ENCODE data around the gene PTPRE.

Gene PTPRE, protein sequence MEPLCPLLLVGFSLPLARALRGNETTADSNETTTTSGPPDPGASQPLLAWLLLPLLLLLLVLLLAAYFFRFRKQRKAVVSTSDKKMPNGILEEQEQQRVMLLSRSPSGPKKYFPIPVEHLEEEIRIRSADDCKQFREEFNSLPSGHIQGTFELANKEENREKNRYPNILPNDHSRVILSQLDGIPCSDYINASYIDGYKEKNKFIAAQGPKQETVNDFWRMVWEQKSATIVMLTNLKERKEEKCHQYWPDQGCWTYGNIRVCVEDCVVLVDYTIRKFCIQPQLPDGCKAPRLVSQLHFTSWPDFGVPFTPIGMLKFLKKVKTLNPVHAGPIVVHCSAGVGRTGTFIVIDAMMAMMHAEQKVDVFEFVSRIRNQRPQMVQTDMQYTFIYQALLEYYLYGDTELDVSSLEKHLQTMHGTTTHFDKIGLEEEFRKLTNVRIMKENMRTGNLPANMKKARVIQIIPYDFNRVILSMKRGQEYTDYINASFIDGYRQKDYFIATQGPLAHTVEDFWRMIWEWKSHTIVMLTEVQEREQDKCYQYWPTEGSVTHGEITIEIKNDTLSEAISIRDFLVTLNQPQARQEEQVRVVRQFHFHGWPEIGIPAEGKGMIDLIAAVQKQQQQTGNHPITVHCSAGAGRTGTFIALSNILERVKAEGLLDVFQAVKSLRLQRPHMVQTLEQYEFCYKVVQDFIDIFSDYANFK

DNA sequence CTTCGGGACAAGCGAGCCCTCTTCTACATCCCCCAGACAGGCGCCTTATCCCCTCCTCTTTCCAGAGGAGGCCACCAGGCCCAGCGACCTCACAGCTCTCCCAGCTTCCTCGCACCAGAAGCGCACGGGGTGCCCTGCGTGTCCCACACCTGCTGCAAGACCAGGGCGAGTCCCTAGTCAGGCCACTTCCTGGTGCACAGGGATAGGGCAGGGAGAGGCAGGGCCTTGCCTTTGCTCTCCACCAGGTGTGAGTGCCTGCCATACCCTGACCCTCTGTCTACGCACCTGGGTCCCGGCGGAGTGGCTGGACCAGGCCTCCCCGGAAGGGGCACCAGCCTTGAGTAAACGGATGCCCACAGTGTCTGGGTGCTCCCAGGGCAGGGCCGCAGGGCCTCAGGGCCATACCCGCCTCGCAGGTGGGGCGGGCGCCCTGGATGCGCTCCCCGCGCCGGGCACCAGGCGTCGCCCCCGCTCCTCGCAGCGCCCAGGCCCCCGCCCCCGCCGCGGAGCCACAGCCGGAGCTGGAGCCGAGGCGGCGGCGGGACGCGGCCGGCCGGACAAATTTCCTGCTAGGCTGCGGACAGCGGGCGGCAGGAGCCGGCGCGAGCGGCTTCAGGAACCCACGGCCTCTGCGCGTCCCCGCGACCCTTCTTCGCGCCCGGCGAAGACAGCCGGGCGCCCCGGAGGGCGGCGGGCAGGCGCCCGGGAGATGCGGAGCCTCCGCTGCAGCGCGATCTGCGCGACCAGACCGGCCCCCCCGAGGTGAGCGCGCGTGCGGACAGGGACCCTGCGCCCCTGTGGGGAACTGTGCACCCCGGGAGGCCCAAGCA is at the start of gene PTPRE:
TSS of gene PTPRE (plus strand) at position 556 of the 830 bp plus-strand sequence. CDS start 133,779 bp downstream, outside the sequence.
- DNase-seq: peak; percentile 86

DNA sequence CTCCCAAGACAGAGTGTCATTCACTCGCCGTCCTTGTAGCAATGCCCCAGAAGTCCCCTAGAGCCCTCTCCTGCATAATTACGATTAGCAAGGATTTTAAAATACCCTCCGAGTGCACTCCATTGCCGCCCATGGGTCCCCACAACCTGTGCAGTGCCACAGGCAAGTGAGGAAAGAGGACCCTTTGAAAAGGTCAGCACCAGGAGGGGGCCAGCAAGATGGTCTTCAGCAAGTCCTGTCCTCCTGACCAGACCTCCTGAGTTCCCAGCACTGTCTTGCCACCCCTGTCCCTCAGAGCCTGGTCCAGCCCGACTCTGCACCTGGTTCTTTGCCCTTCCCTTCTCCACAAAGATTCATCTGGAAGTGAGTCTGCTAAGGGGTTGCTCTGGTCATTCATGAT is 46.3 kb upstream of the PTPRE start:
- no peak for DNase-seq

DNA sequence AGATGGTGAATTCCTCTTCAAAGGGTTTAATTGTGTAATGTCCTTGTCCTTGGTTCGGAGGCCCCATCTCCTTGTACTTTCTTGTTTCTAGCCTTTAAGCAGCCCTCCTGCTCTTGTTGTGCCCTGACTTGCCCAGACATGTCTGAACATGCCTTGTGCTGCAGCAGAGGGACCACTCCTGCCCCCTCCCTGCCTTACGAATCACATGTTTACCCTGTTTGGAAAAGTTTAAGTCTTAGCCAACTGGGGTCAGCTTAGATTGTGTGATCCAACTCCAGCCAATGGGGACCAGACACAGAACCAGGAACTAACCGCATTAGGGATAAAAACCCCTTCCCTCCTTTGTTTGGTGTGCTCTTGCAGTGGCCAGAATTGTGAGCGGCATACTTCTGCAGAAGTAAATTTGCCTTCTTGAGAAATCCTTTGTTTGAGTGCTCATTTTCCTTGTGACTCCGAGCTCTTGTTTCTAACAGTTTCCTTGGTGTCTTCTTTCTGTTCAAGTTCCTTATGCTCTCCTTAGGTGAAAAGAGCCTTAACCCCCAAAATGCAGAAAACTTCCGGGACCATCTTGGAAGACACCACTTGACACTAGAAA is 43.6 kb upstream of the PTPRE start:
- DNase-seq: no peak

DNA sequence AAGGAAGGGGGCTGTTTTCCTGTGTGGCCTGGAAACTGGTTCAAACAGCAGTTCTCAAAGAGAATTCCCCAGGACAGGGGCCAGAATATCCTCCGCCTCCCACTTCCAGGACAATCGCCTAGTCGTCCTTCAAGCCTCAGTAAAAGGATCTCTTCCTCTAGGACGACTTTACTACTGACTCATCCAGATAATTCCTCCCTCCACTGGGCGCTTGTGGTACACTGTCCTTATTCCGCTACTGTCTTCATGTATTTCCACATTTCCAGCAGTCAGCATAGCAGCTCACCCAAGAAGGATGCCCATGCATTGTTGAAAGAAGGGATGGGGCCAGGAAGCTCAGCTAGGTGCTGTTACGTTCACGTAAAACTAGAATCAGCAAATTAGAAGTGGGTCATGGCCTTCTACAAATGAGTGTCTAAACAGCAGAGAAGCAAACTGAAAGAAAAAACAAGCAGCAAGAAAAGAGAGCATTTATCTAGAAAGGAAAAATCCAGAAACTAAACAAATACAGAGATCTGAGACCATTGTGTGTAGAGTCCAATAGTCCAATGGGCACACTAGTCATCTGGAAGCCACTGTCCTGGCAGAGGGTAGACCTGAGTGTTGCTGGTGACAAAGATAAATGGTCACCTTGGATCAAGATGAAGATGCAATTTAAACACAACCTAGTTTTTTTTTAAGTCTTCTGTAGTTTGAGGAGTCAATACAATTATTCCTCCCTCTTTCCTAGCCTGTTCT is 40.5 kb upstream of the PTPRE start:
- no peak for DNase-seq

DNA sequence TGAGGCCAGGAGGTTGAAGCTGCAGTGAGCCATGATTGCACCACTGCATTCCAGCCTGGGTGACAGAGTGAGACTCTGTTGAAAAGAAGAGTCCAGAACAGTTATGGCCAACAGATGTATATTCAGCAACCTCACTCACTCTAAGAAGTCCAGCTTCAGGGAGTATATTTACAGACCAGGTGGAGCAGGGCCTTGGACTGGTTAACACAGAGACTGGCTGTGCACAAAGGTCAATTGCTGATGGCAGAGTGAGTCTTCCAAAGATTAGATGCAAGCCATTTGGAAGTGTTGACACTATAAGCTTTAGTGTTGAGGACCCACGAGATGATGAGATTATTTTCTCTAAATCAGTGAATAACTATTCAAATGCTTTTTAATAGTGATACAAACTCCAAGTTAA is 39.1 kb upstream of the PTPRE start:
- no peak for DNase-seq

DNA sequence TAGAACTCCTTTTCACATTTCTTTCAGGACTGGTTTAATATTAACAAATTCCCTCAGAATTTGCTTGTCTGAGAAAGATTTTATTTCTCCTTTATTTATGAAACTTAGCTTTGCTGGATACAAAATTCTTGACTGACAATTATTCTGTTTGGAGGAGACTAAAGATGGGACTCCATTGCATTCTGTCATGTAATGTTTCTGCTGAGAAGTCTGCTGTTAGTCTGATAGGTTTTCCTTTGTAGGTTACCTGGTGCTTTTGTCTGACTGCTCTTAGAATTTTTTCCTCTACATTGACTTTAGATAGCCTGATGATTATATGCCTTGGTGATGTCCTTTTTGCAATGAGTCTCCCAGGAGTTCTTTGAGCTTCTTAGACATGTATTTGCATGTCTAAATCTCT is 37.6 kb upstream of the PTPRE start:
- DNase-seq: no peak

DNA sequence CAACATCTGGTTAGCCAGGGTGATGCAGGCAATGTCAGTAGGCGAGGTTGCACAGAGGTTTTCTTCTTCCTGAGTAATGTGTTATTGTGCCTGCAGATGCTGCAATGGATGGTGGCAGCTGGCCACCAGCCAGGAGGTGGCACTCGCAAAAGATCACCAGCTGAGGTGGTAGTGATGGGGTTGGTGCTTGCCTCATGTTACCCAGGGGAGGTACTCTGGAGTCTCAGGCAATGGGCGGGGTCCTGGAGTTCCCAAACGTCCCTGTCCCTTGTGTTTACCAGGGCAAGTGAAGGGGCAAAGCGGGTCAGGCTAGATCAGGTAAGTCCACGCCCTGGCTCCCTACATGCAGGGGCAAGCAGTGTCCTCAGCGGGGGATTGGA is 35.3 kb upstream of the PTPRE start:
- DNase-seq: no peak

DNA sequence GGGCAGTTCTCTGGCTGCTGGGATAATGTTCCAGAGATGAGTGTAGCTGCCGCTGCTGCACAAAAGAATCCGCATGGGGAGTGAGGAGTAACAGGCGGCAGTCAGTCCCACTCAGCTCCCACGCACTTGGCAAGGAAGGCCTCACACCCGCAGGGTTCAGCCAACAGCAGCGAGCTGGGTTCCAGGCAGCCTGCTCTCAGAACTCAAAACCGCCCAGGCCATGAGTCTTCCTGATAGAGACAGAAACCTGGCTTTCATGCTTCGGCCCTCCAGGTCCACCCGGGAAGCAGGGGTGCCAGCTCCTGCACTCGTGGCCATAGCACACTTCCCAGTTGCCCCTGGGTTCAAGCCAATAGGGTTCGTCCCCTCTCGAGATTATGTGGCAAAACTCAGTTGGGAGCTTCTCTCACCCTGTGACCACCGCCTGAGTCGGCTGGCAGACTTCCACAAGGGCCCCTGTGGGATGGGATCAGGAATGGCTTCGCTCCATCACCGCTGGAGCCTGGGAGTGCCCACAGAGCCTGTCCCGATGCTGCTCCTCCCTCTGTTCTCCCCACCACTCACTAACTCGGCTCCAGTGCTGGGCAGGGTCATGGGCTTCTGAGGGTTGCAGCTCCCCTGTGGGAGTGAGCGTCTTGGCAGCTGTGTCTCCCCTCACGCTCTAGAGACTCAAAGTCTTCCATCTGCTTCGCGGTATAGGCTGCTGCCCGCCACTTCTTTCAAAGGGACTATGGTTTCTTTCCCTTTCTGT is 34.7 kb upstream of the PTPRE start:
- no peak for DNase-seq

DNA sequence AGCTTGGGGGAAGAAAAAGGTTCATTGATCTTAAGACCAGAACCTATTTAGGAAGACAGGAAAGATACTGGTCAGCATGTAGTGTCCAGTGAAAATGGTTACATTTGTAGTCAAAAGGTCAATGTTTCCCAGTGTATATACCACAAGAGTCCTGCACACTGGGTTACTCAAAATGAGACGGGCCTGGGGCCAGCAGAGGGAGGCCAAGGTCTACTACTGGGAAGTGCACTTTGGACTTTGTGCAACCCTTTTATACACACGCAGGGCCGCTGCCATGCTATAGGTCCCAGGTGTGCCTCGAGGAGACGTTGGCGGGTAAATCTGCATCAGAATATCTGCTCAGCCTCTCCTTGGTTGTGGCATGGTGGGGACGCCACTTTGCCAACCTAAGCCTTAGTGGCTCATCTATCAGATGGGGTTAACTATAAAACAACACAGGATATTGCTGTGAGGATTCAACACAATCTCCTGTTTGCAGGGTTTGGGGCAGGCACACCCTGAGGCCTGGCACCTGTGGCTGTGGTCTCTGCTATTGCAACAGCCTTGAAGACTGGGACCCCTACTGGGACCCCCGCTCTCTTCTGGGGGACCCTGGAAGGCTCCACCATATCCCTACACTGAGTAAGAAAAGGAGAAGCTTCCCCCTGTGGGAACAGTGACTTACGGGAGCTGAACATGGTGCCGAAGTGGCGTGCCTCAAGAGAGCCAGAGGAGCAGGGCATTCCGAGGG is 33.9 kb upstream of the PTPRE start:
- peak; percentile 23 for DNase-seq

DNA sequence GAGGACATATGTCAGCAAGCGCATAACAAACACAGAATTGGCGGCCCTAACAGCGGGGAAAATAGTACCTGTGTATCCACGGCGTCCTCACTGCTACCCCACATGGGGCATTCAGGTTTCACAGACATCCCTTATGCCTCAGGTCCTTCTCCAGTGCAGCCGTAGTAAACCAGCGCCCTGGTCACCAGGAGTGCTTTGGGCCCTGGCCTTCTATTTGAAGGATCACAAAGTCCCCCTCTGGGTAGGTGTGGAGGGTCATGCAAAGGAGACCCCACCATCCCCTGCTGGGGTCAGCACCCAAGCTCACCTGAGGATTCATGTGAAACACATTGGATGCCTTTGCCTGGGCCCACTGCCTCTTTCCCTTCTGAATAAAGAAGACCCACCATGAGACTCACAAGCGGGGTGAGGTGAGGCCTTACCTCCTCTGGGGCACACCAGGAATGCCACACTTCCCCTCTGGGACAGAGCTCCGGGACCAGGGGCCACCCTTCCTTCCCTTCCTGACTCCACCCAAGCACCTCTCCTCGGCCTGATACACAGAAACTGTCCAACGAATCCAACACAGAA is 32.9 kb upstream of the PTPRE start:
- no peak for DNase-seq

DNA sequence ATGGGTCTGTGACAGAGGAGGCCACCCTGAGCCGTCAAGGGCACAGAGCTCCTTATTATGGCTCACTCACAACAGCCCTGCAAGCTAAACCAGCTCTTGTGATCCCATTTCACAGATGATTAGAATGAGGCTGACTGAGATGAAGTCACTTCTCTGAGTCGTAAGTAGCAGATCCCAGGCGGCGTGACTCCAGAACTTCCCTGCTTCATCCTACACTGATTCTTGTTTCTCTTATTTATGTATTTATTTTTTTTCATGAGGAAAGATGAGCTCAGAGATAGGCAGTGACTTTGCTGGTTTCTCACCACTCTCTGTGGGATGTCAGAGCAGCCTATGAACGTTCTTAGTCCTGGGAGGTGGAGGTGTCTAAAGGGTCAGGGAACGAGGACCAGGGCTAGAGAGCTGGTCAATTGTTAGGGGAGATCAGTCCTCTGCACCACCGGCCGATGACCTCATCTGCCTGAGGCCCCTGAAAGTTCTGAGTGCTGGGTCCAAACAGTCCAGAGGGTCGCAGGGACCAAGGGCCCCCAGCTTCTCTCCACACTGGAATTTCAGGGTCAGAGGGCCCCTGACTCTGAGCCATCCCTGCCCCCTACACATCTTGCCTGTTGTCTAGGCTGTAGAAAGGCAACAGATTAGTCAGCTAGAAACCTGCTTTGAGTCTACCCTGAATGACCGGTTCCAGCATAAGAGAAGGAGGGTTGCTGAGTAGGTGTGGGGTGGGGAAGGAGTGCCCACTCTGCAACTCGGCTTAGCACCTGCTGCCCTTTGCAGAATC is 32.0 kb upstream of the PTPRE start:
- peak; percentile 43 for DNase-seq

DNA sequence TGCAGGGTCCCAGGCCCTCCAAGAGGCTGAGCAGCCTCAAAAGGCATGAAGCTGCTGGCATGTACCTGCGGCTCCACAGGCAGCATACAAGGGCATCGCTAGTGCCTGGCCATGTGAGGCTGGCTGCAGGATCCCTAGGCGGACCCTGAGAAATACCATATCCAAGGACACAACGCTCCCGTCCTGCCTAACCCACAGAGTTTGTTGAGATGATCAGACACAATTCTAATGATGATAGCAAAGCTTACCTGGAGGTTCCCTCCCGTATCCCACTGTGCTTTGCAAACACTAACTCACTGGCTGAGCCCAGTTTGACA is 31.5 kb upstream of the PTPRE start:
- DNase-seq: no peak

DNA sequence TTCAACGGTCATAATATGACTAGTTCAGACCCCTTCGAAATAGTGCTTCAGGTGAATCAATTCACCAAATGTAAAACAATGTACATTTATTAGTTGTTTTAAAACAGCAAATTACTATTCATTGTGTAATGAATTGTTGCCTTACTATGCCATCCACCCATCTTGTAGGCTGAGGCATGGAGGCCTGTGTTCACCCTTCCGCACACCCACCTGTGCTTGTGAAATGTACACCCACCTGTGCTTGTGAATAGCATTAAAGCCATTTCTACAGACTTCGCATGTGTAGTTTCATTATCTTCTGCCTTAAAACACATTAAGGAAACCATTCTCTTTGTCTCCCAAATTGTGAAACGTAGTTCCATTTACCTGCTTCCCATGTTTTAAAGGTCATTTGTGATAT is 31.0 kb upstream of the PTPRE start:
- peak; percentile 27 for DNase-seq

DNA sequence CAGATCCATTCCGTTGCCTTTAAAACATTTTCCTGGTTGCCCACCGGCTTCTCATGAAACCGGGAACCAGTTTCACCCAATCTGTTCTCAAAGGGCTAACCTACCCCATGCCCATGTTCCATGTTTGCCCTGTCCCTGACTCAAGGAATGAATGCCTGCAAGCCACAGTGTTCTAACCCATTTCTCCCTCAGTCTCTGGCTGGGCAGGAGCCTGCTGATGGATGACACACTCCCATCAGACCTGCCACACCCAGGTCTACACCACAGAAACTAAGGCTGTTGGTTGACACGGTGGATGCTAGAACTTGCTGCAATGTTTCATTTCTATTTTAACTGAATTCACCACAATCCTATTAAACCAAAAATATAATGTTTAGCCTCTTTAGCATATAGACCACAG is 29.8 kb upstream of the PTPRE start:
- peak; percentile 46 for DNase-seq

DNA sequence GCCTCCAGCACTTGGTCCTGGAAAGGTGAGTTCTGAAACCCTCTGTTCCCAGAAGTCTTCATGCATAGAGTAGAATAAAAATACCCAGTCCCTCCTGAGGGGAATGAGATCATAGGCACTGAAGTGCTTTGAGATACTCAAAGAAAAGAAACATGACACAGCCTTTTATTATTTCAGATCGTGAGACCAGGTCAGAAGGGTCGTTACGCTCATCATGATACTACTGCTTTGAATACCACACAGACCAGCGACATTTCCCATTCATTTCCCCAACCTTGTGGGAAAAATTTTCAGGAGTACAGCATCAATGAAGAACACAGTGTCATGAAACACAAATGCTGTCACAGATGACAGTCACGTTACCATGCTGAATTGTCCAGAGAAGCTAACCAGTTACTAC is 29.2 kb upstream of the PTPRE start:
- peak; percentile 56 for DNase-seq

DNA sequence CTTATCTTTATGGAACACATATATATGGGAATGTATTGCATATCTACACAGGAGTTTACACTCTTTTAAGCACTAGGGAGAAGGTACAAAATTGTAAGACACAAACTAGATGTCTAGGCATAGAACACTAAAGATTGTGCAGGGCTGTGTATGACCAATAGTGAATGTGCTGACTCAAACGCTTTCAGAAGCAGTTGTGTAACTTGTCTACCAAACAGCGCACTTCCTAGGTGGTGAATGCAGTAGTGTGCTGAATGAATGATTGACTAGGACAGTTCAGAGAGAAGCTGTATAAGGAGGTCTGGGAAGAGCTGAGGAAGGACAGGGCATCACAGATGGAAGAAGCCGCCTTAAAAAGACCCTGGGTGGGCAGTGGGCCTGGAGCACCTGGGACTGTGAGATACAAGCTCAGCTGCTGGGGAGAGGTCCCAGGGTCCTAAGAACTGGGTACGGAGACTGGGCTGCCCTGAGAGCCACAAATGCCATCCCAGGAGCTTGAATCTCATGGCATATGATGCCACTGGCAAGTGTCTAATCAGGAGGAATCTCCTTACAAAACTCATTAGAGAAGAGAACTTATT is 28.3 kb upstream of the PTPRE start:
- DNase-seq: peak; percentile 73

DNA sequence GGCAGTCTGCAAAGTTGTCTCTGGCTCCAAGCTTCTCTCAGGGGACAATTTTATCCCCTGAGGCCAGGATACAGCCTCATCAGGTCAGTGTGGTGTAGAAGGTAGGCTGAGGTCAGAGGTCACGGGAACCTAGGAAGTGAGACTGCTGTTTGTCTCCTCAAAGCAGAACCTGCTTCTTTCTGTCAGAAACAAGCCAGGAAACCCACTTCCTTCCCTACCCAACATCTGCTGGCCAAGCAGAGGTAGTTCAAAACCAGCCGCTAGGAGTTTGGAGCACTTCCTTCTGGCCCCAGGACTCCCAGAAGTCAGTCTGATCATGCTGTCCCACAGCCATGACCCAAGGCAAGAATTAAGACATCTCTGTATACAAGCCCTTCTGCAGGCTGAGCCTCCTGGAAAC is 26.3 kb upstream of the PTPRE start:
- peak; percentile 50 for DNase-seq

DNA sequence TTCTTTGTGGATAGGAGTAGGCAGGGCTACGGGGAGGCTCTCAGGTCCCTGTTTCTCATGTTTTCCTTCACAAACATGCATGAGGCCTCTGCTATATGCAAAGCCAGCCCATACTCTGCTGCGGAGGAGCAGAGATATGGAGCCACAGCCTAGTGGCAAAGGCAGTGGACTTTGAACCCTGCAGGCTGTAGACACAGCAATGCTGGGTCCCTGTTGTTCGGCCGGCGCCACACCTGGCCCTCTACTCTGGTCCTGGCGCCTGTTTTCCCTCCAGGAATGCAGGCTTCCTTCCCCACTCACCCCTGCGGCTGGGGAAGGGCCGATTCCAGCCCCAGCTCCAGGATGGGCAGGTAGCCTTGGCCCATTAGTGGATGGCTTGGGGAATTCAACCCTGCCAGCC is 25.6 kb upstream of the PTPRE start:
- DNase-seq: no peak

DNA sequence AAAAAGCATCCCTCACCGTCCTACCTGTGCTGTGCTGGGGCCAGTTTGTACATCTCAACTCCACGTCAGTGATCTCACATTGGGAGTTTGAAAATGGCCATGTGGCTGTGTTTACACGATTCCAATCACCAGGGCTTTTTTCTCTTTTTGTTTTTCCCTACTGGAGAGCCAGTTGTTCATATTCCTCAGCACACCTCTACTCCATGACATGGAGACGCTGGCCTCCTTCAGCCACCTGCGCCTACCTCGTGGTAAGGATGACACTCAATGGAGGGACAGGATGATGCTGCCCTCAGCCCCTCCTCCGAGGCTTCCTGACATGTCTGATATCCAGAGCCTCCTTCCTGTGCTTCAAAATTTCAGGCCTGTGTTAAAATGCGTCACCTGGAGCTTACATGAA is 24.5 kb upstream of the PTPRE start:
- DNase-seq: no peak

All from activated CD4-positive, alpha-beta T cell treated with anti-CD3 and anti-CD28 coated beads, Interleukin-10, Interleukin-2, amounts not matched to agents 100 ng/mL and 50 ng/mL, durations not matched to agents 16 hours and 8 hours (primary cell).